LoVo (cell line): ENCODE results near the gene RNU1-3.
"Not testable (repeated sequence)": the region's sequence is repeated elsewhere in the genome, so short reads cannot be mapped to it uniquely, and the experiment has no call there.

Experiments
- DNase-seq: peaks from one replicate; pipeline ENCODE4 v3.0.0-alpha.2; 2016; ENCODE audit warnings: low spot score

The RNU1-3 gene

DNA sequence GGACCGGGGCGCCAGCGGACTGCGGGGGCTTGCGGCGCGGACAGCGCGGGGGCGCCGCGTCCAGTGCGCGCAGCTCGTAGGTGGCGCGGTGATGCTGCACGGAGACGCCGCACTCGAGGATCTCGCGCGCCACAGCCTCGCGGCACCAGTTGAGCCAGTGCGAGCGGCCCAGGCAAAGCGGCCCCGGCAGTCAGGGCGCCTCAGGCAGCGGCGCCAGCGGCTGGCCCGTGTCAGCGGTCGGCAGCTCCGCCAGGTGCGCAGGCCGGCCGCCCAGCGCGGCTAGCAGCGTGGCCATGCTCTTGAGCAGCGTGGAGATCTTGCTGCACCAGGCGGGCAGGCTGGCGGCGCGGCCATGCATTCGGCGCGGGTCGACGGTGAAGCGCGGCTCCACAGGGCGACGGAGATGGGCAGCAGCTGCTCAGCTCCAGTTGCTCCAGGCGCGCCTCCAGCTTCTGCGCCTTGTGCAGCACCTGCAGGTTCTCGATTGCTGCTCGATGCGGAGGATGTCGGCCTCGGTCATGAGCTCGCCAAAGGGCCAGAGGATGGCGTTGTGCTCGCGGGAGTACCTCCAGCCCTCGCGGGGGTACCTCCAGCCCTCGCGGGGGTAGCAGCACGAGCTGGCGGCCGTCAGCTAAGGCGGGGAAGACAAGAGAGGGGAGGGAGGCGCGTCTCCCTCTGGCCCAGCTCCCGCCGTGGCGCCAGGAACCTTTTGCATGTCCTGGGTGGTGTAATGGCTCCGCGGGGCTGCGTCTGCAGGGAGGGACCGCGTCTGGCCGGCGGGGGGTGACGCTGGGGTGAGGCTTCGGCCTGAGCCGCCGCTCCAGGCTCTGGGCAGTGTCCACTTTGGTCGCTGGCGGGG is 26.9 kb upstream of the RNU1-3 start:
- not testable (repeated sequence) for DNase-seq

GRCh38 chr1:16692717-16693448 is 26.1 kb upstream of the RNU1-3 start:
- DNase-seq = not testable (repeated sequence)

DNA sequence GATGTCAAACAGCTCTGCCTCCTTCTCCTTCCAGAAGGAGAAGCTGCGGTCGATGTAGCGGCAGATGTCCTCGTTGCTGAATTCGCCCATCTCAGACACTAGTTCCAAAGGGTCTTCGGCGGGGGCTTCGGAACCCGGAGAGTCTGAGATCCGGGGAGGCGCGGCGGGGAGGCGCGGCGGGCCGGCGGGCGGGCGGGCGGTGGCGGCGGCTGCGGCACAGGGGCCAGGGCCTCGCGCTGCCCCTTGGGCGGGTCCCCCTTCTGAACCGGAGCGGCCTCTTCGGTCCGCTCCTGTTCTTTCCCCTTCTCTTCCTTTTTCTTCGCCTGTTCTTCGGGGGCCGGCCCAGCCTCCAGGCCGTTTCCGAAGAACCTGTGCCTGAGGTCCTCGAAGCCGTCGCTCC is 25.5 kb upstream of the RNU1-3 start:
- DNase-seq = not testable (repeated sequence)

GRCh38 chr1:16690971-16691682 is 24.4 kb upstream of the RNU1-3 start:
- DNase-seq = not testable (repeated sequence)

GRCh38 chr1:16687132-16687800 is 20.5 kb upstream of the RNU1-3 start:
- not testable (repeated sequence) for DNase-seq

DNA sequence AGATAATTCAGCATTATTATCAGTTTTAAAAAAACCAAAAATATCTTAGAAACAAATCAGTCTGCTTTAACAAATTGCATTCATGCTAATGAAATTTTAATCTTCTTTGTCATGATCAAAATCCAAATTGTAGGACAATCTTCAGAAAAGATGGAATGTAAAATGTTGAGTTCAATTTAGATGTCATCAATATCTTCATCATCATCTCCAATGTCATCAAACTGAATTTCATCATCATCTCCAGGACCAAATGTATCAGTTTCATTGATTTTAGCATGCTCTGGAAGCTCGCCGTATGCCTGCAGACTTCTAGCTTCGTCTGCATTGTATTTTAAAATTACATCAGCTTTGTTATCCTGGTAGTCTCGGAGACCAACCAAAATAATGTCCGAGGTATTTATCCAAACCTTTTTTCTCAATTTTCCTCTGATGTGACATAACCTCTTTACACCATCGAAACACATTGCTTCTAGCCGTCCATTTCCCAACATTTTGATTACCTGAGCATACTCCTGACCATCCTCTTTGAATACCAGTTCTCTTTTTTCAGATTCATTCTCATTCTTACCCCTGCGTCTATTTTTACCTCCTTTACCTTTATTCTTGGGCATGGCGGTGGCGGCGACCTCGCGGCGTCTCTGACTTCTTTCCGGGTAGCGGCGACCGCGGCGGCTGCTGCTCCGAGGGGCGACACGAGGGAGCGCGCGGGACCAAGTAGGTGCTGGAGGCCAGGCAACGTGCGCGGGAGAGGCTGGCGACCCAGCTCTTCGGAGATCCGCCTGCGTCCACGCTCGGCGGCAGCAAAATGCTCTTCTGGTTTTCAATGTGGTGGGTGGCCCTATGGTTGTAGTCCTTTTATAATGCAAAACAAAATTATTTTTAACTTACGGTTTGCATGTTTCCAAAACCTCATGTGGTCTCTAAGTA is 19.0 kb upstream of the RNU1-3 start:
- DNase-seq = not testable (repeated sequence)

- DNase-seq = not testable (repeated sequence)
Observed at GRCh38 chr1:16684738-16685337, 18.1 kb upstream of the RNU1-3 start.

DNA sequence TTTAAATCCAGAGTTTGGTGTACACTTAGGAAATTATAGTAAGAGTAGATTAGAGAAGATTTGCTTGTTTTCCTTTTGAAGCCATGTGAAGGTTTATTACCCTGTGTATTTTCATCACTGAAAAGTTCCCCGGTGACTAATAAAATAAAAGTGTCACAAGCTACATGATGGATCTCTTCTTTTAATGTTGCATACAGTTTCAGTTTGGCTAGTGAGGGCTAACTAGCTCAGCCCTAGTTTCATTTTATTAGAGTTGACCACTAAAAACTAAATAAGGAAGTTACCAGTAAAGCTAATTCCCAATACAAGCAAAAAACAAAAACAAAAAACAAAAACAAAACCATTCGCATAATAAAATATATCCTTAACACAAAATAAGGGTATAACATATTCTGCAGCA is 17.4 kb upstream of the RNU1-3 start:
- not testable (repeated sequence) for DNase-seq

- DNase-seq = not testable (repeated sequence)
Observed at GRCh38 chr1:16682803-16683202, 16.1 kb upstream of the RNU1-3 start.

DNA sequence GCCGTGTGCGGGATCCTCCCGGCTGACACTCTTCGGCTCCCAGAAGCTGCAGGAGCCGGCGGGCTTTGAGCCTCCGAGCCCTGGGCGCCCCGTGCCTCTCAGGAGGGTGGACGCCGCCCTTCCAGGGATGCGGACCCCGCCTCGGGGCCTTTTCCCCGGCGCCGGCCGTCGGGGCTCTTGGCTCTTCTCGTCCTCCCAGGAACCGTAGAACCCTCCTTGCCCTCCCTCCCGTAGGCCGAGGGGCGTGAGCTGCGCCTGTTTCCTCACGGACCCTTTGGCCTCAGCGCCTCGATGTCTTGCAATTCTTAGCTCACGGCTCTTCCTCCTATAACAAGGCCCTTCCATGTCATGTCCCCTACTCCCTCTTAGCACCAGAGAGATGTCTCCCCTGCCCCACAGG is 13.6 kb upstream of the RNU1-3 start:
- not testable (repeated sequence) for DNase-seq

DNA sequence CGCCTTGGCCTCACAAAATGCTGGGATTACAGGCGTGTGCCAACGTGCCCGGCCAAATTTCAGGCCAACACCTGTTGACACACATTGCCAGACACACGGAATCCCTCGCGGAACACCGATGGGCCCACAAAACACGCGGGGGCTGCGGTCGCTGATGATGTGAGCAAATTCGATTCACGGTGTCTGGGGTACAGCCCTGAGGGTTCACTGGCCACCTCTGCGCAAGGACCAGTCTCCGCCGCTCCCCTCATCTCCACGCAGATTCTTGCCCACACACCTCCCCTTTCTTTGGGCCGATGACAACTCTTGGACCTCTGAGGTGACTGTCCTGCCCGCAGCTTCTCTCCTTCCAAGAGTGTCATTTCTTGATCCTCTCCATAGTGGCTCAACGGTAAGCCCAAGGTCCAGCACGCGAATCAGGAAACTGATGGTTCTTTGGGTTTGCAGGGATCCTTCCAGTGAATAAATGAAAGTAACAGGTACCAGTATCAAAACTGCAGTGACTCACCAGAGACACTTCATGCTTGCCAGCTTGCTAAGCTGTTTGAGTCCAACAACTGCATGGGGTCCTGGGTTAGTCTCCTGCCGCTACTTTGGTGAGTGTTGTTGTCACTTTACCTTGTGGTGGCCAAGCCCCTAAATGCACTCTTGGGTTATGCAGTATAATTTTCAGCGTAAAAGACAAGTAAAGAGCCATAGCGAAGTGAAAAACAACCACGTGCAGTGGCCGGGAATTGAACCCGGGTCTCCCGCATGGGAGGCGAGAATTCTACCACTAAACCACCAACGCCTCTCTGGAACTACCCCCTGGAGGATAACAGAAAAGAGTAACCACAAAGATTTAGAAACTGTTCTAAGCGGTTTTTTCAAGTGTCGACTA is 11.0 kb upstream of the RNU1-3 start:
- peak; percentile 68 for DNase-seq

- not testable (repeated sequence) for DNase-seq
Observed at GRCh38 chr1:16676661-16677523, 10.1 kb upstream of the RNU1-3 start.

DNA sequence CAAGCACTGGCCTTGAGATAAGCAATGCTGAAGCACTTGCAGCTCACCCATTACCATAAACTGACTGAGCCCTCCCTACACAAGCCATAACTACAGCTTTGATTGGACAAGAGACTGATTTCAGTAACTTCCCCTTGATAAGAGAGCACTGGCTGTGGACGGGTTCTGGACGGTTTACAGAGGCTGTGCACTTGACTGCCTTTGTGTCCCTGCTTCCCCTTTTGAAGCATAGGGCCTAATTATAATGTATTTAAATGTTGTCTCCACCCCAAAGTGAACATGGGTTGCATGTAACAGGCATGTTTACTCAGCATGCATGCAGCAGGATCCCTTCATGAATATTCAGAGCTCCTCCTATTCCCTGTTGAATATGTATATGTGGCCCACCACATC is 8.4 kb upstream of the RNU1-3 start:
- not testable (repeated sequence) for DNase-seq

- not testable (repeated sequence) for DNase-seq
Observed at GRCh38 chr1:16673976-16674375, 7.2 kb upstream of the RNU1-3 start.

- not testable (repeated sequence) for DNase-seq
Observed at GRCh38 chr1:16665836-16666235, 912 bp downstream of the RNU1-3 start.

- not testable (repeated sequence) for DNase-seq
Observed at GRCh38 chr1:16658234-16658633, 8.5 kb downstream of the RNU1-3 start.

DNA sequence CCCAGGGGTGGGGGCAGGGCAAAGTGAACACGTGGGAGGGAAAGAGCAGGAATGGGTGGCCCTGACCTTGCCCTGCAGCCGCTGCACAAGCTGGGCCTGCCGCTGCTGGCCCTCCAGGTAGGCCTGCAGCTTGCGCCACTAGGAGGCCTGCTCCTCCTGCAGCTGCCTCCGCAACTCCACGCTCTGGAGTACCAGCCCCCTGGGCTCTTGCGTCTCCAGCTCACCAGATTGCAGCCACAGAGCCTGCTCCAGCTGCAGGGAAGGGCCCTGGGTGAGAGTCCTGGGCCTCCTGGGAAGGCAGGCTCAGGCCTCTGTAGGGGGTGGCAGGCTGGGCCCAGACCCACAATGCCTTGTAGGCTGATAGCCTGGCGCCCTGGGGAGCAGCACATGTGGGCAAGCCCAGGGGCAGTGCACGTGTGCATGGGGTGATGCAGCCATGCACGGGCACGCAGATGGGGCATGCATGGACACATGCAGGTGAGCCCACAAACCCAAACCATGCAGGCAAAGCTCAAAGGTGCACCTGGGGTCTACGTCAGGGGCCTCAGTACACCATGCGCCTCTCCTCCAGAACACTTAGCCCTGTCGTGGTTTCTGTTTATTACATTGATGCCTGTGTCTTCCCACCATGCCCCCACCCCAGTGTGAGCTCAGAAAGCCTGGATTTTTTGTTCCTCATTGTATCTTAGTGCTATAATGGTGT is 9.6 kb downstream of the RNU1-3 start:
- DNase-seq = not testable (repeated sequence)

- not testable (repeated sequence) for DNase-seq
Observed at GRCh38 chr1:16656574-16656973, 10.2 kb downstream of the RNU1-3 start.
